ENCODE results near the gene KRTAP12-4.

DNA sequence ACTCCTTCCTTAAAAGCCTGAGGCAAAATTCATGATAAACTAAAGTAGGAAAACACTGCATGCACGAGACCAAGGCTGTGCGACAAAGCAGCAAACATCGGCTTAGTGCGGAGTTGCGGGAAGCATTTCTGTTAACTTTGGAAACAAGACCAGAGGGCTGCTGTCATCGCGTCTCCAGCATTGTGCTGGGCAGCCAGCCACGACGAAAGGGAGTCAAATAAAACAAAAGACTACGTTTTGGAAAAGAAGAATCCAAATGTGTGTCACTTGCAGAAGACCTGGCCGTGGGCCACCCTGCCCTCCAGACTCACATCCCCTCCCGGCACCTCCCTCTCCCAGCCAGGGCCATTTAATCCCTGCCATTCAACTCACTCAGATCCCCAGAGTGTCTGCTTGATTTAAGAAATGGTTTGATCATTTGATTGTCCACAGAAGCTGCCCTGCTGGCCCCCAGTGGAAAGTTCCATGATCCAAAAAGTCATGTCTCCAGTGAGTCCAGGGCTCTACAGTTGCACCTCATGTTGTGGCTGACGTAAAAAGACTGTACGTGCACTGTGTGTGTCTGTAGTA lies 10.6 kb downstream of the KRTAP12-4 start:
- TF ChIP-seq POLR2A (IDR thresholded peaks at IDR 0.05): no peak
- TF ChIP-seq, protein P1, sequence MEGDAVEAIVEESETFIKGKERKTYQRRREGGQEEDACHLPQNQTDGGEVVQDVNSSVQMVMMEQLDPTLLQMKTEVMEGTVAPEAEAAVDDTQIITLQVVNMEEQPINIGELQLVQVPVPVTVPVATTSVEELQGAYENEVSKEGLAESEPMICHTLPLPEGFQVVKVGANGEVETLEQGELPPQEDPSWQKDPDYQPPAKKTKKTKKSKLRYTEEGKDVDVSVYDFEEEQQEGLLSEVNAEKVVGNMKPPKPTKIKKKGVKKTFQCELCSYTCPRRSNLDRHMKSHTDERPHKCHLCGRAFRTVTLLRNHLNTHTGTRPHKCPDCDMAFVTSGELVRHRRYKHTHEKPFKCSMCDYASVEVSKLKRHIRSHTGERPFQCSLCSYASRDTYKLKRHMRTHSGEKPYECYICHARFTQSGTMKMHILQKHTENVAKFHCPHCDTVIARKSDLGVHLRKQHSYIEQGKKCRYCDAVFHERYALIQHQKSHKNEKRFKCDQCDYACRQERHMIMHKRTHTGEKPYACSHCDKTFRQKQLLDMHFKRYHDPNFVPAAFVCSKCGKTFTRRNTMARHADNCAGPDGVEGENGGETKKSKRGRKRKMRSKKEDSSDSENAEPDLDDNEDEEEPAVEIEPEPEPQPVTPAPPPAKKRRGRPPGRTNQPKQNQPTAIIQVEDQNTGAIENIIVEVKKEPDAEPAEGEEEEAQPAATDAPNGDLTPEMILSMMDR (IDR thresholded peaks at IDR 0.05): no peak
- TF ChIP-seq POLR2AphosphoS5 (IDR thresholded peaks at IDR 0.05): no peak
